GM12873 (cell line): ENCODE measurements around the gene PAX4.

Experiments used
- CTCF ChIP-seq: IDR thresholded peaks from 2 replicates; pipeline ENCODE4 v1.5.1; 2012; ENCODE audit warnings: low read depth, mild to moderate bottlenecking, moderate library complexity, low read length, control low read depth; ENCODE audit not compliant: insufficient read depth; ENCODE audit errors: missing control alignments

PAX4 gene

GRCh38 chr7:127608446-127608845 is 9.5 kb downstream of the PAX4 start:
- no peak for TF ChIP-seq CTCF

GRCh38 chr7:127600885-127601284 is 17.1 kb downstream of the PAX4 start:
- no peak for TF ChIP-seq CTCF

GRCh38 chr7:127598318-127598717 is 19.6 kb downstream of the PAX4 start:
- peak; percentile 50 for TF ChIP-seq CTCF

GRCh38 chr7:127595737-127596136 is 22.2 kb downstream of the PAX4 start:
- TF ChIP-seq CTCF: no peak

GRCh38 chr7:127594490-127594889 is 23.5 kb downstream of the PAX4 start:
- no peak for TF ChIP-seq CTCF

- no peak for TF ChIP-seq CTCF
Measured at GRCh38 chr7:127592550-127592949, 25.4 kb downstream of the PAX4 start.

GRCh38 chr7:127591591-127591990 is 26.4 kb downstream of the PAX4 start:
- no peak for TF ChIP-seq CTCF
